HG03135 (cell line): ENCODE data around the gene ATP6V0D1.

Experiments
- ATAC-seq: cut with Tn5 transposase; IDR thresholded peaks from one replicate; pipeline ENCODE4 v1.9.1; 2021; ENCODE audit warnings: mild to moderate bottlenecking, moderate library complexity; ENCODE audit not compliant: unreplicated experiment

Gene ATP6V0D1

GRCh38 chr16:67463691-67464090 lies 17.3 kb downstream of the ATP6V0D1 start:
- no peak for ATAC-seq

GRCh38 chr16:67463059-67463458 lies 17.9 kb downstream of the ATP6V0D1 start:
- ATAC-seq = no peak

- no peak for ATAC-seq
These were observed 18.7 kb downstream of the ATP6V0D1 start for GRCh38 chr16:67462279-67462655.

GRCh38 chr16:67461600-67462278 lies 19.2 kb downstream of the ATP6V0D1 start:
- ATAC-seq = no peak

DNA sequence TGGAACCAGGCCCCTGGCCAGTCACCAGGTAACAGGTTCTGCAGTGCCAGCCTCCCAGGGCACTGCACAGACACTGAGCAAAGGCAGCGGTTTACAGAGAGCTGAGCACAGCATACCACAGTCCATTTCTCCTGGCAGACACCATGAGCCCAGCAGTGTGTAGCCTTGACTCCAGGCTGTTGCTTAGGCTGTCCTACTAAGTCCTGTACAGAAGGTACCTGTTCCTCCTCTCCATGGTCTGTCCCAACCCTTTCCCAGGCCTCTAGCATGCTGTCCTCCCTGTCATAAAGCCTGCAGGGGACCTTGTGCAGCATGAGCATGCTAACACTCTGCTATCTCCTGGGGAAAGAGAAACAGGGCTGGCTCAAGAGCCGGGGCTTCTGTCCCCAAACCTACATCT lies 20.0 kb downstream of the ATP6V0D1 start:
- ATAC-seq = no peak

DNA sequence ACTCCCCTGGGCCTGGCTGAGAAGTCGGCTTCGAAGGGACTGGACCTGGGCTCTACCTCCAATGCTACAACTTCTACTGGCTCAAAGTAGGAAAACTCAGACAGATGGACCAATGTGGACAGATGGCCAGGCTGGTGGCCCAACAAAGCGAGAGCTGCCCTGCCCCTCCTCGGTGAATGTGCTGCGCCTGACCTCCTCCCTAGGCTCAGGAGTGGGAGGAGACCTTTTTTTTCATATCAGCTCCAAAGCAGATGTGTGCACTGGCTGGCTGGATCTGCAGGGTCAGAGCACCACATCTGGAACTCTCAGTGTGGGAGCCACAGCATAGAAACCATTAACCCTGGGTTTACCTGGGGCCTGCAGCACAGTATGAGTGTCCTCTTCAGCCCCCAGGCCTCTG lies 20.8 kb downstream of the ATP6V0D1 start:
- ATAC-seq = no peak

- ATAC-seq = no peak
These were observed 21.2 kb downstream of the ATP6V0D1 start for GRCh38 chr16:67459861-67460150.

GRCh38 chr16:67459066-67459860 lies 21.7 kb downstream of the ATP6V0D1 start:
- ATAC-seq = no peak

DNA sequence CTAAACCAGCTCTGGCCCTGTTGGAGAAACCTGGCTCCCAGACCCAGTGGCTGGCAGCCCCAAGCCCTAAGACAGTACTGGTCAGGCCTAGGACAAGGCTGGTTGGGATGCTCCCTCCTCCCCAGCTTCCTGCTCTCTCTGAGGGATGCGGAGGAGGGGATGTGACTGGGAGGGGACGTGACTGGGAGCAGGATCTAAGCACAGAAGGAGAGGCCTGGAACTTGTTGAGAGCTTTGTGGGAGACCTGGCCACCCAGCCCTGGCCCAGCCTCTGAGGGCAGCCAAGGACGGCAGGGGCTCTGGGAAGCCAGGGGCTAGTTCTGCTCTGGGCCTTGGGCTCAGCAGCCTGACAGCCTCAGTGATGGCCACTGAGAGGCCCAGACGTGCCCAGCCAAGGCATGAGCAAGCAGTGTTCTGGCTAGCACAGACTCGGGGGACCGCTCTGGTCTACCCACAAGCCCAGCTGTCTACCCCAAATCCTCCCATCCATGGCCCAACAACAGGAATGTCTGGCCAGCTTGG lies 22.8 kb downstream of the ATP6V0D1 start:
- no peak for ATAC-seq

DNA sequence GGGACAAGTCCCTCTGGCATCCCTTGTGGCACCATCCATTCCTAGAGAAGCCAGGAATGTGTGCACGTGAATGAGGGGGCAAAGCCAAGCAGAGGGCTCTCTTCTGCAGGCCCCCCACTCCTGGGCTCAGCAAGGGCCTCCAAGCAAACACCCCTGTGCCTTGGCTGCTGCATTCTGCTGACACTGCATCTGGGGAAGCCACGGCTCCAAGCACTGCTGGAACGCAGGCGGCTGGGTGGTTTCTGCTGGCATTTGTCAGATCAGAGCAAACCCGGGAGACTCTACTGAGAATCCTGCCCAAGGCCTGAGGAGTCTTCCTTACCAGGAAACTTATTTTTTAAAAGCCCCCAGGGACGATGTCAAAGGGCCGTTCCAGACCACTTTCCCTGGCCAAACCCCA lies 23.3 kb downstream of the ATP6V0D1 start:
- no peak for ATAC-seq

- ATAC-seq = no peak
These were observed 24.4 kb downstream of the ATP6V0D1 start for GRCh38 chr16:67456391-67457081.

DNA sequence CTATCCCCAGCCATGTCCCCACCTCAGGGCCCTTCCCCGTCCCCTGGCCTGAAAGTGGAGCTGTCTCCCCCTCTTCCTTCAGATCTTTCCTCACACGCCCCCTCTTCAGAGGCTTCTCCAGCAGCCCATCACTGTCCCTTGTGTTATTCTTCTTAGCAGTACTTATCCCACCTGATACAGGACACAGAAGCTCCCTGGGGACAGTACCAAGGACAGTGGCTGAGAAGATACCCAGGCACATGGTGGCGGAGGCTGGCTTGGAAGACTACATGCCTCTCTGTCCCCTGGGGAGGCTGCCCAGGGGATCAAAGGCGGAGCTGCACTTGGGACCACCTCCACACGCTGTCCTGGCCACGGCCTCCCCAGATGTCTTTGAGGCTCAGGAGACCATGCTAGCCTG lies 26.1 kb downstream of the ATP6V0D1 start:
- no peak for ATAC-seq

DNA sequence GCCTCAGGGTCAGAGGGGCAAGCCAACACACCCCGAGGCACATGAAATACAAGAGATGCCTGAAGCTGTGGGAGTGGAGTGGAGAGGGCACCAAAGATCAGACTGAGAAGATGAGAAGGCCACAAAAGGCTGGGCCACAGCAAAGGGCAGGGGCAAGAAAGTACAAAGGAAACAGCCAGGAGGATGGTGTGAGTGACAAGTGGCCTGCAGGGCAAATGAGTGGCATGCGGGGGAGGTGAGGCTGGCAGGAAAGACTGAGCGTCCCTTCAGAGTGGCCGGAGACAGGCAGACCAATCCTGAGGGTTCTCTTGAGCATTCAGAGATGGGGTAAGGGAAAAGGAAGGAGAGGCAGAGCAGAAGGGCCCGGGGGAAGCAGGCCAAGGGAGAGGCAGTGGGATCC lies 26.9 kb downstream of the ATP6V0D1 start:
- ATAC-seq = no peak

DNA sequence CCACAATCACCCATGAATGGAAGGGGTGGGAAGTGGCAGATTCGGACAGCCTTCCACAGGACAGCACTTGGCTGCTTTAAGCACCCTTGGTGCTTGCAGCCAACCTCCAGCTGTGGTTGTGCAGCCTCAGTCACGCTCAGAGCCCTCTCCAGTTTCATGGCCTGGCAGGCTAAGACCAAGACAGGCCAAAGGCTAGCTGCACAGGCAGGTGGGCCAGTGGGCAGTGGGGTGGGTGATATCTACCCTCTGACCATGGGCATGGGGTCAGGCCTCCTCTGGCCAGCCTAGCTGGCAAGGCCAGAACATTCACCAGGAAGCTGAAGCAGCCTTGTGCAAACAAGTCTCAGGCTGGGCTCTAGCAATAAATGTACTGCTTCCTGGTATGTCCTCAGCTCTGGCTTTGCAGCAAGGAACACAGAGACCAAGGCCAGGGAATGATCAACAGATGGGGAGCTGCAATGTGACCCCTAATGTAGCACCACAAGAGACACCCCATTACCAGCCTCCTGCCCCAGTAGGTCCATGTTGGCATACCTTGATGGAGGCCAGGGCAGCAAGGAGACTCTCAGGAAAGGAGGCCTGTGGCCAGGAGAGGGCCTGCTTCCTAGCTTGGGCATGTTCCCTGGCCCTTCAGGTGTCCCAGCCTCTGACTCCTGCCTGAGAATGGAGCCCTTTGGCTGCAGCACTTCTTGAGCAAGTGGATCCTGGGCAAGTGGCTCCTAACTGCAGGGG lies 29.1 kb downstream of the ATP6V0D1 start:
- no peak for ATAC-seq

DNA sequence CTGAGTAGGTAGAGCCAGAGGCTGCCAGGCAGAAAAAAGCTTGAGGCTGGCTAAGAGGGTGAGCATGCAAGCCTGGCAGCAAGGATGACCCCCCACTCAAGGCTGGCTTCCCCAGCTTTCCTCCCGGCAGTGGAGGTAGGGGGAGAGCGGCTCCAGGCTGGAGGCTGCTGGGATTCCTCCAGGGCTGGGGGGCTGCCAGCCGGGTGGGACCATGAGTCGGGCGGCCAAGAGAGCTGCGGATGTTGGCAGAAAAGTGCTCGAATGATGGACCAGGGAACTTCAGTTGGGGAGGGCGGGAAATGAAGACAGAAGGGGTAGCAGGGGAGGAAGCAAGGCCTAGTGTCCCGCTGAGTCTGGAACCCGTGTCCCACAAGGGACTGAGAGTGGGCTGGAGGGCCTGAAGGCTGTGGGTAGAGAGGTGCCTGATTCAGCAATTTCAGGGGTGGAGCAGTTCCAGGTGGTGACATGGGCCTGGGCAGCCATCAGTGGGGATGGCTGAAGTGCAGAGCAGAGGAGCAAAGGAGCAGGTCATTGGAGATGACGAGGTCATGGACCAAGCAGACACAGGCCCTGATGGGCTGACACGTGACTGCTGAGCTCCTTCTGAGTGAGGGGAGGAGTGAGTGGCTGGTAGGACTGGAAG lies 29.8 kb downstream of the ATP6V0D1 start:
- ATAC-seq = no peak

DNA sequence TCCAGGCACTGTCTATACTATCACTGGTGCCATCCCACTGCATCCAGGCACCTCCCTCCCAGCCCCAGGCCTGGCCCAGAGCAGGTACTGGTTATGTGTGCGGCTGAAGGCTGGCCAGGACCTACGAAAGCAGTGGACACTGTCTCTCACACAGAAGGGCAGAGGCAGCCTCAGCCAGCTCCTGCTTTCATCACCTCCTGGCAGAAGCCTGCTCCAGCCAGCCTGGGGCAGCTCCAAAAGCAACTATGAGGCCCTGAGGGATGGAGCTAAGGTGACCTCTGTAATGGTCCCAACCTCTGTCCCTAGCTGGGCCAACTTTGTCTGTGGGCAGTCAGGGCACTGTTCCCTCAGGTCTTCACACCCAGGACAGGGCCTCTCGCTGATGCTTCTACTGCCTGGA lies 31.2 kb downstream of the ATP6V0D1 start:
- ATAC-seq = no peak

- ATAC-seq = no peak
These were observed 31.6 kb downstream of the ATP6V0D1 start for GRCh38 chr16:67449336-67449735.

GRCh38 chr16:67448580-67448979 lies 32.4 kb downstream of the ATP6V0D1 start:
- no peak for ATAC-seq

- no peak for ATAC-seq
These were observed 33.4 kb downstream of the ATP6V0D1 start for GRCh38 chr16:67447508-67448076.

DNA sequence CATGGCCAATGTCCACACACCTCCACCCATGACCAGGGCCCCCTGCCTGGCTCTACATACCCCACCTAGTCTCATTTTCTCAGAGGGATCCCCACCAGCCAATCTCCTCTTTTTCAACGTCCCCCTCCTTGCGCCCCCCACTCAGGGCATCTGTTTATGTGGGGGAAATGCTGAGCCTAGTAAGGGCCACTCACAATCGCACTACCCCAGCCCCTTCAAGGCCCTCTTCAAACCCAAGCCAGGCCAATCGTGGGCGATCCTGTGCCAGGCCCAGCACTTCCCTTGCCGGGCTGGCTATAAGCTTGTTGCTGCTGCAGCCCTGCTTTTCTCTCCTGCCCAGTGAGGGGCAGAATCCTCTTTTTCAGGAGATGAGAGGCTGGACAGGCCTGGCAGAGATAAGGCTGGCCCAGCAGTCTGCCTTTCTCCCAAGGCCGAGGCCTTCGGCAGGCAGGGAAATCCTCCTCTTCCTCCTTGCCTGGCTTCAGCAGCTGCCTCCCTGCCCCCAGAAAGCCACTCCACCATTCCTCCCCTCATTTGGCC lies 33.9 kb downstream of the ATP6V0D1 start:
- ATAC-seq = no peak
